HCT116 (cell line): ENCODE data around the gene CYTH2.

ENCODE experiments used
- EZH2 ChIP-seq: fragments of 200-600 bp; sonication (generic); IDR thresholded peaks from 2 replicates; pipeline ENCODE4 v1.6.1; 2017; ENCODE audit warnings: antibody characterized with exemption, mixed run types
- EZH2phosphoT487 ChIP-seq: fragments of 200-600 bp; IDR thresholded peaks from 2 replicates; pipeline ENCODE4 v1.6.1; 2018; ENCODE audit warnings: antibody characterized with exemption, borderline replicate concordance
- MAX ChIP-seq: IDR thresholded peaks from 2 replicates; pipeline ENCODE4 v1.6.1; 2012
- POLR2A ChIP-seq: IDR thresholded peaks from 2 replicates; pipeline ENCODE4 v1.7.0; 2011; ENCODE audit warnings: borderline replicate concordance; ENCODE audit not compliant: insufficient read depth, insufficient read length; ENCODE audit errors: extremely low read depth
- POLR2AphosphoS5 ChIP-seq: IDR thresholded peaks from 2 replicates; pipeline ENCODE4 v1.6.1; 2011; ENCODE audit warnings: mild to moderate bottlenecking, low read depth, low read length, moderate library complexity
- SP1 ChIP-seq: IDR thresholded peaks from 2 replicates; pipeline ENCODE4 v1.6.1; 2012; ENCODE audit warnings: low read depth
- TCF7L2 ChIP-seq: IDR thresholded peaks from 2 replicates; pipeline ENCODE4 v1.7.0; 2011; ENCODE audit warnings: borderline replicate concordance, inconsistent platforms; ENCODE audit not compliant: insufficient read depth, insufficient read length; ENCODE audit errors: extremely low read depth
- TF ChIP-seq, protein P1 (sequence below), 3 experiments: fragments of 200-600 bp in 1 of 3; sonication (generic) in 1 of 3; IDR thresholded peaks in 2 of 3; conservative IDR thresholded peaks in 1 of 3; 2 replicates each; pipeline ENCODE4 v1.5.1; 2012 to 2017; ENCODE audit warnings: low read depth in 2 of 3, low read length in 2 of 3, antibody characterized with exemption in 1 of 3, borderline replicate concordance in 1 of 3, control low read depth in 1 of 3, mild to moderate bottlenecking in 1 of 3, mixed read lengths in 1 of 3, mixed run types in 1 of 3, moderate library complexity in 1 of 3; ENCODE audit not compliant: insufficient read depth in 1 of 3
- TF ChIP-seq, protein P2 (sequence below): IDR thresholded peaks from 2 replicates; pipeline ENCODE4 v1.6.1; 2012; ENCODE audit warnings: low read depth

DNA sequence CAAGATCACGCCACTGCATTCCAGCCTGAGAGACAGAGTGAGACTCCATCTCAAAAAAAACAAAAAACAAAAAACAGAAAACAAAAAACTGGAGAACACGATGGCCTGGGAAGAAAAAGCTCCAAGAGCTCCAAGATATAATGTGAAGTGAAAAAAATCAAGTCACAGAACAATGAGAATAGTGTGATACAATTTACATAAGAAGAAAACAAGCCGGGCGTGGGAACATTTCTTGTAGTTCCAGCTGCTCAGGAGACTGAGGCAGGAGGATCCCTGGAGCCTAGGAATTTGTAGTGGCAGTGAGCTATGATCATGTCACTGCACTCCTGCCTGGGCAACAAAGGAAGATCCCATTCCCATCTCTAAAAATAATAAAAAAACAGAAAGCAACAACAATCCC is 51.0 kb downstream of the CYTH2 start:
- TF ChIP-seq, protein P1, sequence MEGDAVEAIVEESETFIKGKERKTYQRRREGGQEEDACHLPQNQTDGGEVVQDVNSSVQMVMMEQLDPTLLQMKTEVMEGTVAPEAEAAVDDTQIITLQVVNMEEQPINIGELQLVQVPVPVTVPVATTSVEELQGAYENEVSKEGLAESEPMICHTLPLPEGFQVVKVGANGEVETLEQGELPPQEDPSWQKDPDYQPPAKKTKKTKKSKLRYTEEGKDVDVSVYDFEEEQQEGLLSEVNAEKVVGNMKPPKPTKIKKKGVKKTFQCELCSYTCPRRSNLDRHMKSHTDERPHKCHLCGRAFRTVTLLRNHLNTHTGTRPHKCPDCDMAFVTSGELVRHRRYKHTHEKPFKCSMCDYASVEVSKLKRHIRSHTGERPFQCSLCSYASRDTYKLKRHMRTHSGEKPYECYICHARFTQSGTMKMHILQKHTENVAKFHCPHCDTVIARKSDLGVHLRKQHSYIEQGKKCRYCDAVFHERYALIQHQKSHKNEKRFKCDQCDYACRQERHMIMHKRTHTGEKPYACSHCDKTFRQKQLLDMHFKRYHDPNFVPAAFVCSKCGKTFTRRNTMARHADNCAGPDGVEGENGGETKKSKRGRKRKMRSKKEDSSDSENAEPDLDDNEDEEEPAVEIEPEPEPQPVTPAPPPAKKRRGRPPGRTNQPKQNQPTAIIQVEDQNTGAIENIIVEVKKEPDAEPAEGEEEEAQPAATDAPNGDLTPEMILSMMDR (IDR thresholded peaks at IDR 0.05 in 2 of 3, conservative IDR thresholded peaks at IDR 0.05 in 1 of 3; ENCODE audit: borderline replicate concordance in 1 of 3, insufficient read depth in 1 of 3, low read depth in 2 of 3, low read length in 2 of 3) = no peak
- no peak for TF ChIP-seq EZH2
- TF ChIP-seq POLR2A = no peak
- no peak for TF ChIP-seq MAX
- no peak for TF ChIP-seq SP1
- no peak for TF ChIP-seq POLR2AphosphoS5
- TF ChIP-seq, protein P2, sequence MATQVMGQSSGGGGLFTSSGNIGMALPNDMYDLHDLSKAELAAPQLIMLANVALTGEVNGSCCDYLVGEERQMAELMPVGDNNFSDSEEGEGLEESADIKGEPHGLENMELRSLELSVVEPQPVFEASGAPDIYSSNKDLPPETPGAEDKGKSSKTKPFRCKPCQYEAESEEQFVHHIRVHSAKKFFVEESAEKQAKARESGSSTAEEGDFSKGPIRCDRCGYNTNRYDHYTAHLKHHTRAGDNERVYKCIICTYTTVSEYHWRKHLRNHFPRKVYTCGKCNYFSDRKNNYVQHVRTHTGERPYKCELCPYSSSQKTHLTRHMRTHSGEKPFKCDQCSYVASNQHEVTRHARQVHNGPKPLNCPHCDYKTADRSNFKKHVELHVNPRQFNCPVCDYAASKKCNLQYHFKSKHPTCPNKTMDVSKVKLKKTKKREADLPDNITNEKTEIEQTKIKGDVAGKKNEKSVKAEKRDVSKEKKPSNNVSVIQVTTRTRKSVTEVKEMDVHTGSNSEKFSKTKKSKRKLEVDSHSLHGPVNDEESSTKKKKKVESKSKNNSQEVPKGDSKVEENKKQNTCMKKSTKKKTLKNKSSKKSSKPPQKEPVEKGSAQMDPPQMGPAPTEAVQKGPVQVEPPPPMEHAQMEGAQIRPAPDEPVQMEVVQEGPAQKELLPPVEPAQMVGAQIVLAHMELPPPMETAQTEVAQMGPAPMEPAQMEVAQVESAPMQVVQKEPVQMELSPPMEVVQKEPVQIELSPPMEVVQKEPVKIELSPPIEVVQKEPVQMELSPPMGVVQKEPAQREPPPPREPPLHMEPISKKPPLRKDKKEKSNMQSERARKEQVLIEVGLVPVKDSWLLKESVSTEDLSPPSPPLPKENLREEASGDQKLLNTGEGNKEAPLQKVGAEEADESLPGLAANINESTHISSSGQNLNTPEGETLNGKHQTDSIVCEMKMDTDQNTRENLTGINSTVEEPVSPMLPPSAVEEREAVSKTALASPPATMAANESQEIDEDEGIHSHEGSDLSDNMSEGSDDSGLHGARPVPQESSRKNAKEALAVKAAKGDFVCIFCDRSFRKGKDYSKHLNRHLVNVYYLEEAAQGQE = no peak
- TF ChIP-seq EZH2phosphoT487 = no peak
- no peak for TF ChIP-seq TCF7L2
